GM12874 (cell line): ENCODE data around the gene PIGL.
A peak's percentile ranks its signal among the peaks of the same experiment; 100 is the strongest.

Source experiments
- CTCF ChIP-seq: IDR thresholded peaks from 2 replicates; pipeline ENCODE4 v1.5.1; 2011; ENCODE audit warnings: low read depth, mild to moderate bottlenecking, control low read depth, low read length, moderate library complexity; ENCODE audit not compliant: insufficient read depth

Gene PIGL

DNA sequence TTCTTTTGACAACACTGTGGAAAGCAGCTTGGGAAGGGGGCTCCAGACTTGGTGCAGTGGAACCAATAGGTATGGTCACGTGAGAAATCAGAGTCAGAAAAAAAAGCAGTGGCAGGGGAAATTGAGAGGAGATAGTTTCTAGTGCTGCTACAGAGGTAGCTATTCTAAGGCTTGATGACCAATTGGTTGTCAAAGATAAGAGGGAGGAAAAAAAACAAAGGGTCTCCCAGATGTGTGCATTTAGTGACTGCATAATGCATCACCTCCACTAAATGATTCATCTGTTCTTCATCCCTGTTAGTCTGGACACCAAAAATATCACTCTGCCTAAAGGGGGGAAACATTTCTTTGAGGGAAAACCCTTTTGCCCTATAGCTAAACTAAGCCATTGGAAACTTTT, 56.5 kb downstream of the PIGL start:
- TF ChIP-seq CTCF, result no peak

DNA sequence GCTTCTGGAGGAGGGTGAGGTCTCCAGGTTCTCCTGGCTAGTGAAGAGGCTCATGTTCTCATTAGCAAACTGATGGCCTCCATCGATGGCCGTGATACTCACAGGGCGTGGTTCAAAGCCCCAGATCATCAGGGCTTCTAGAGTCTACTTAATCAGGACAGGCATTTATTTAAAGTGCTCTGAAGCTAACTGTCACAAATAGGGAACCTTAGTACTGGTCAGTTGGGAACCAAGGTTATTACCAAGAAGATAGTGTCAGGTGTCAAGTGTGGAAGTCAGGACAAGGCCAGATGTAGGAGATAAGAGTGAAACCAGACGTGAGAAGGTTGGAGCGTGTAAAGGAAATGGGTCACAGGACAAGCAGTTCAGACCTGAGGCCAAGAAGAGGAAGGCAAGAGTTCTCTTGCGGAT, 56.9 kb downstream of the PIGL start:
- TF ChIP-seq CTCF, result no peak

GRCh38 chr17:16275024-16275423, 58.0 kb downstream of the PIGL start:
- no peak for TF ChIP-seq CTCF

- TF ChIP-seq CTCF, result no peak
Observed at GRCh38 chr17:16277163-16277562, 60.2 kb downstream of the PIGL start.

DNA sequence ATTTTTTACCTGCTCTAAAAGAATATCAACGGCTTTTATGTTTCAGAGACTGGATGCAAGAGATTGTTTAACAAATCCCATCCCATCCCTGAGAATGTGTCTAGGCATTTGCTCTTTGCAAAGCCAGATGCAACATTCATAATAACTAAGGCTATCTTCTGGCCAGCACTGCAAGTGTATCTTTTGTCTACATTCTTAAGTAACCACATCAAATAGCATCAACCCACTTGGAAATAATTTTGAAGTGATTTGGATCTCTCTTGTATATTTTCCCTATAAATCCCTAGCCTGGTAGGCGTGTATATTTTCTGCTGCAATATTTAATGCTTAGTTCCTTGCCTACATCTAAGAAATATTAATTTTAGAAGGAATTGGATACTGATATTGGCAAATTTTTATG, 64.3 kb downstream of the PIGL start:
- no peak for TF ChIP-seq CTCF

GRCh38 chr17:16282522-16282921, 65.5 kb downstream of the PIGL start:
- TF ChIP-seq CTCF, result no peak

- no peak for TF ChIP-seq CTCF
Observed at GRCh38 chr17:16283705-16284104, 66.7 kb downstream of the PIGL start.

DNA sequence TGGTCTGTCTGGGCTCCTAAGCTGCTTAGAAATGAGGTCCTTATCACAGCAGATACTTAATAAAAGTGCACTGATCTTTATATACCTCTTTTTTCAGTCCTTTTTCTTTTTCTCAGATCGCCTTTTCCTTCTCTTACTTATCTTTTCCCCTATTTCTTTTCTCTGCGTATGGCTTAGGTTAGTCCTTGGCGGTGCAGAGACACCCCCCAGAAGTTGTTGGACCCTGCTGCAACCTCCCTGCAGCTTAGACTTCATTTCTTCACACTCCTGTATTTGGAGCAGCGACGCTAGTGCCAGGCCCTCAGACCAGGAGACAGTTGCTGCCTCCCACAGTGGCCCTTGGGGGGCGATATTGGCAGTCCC, 68.6 kb downstream of the PIGL start:
- peak; percentile 72 for TF ChIP-seq CTCF
